K562 (cell line): ENCODE results near the gene CALML3. TPM values are rescaled to one million over a fixed set of nuclear protein-coding genes. Genes with fewer than 3 reads are reported as not detected.

Source experiments
- BRD4 ChIP-seq: fragments of 200-600 bp; sonication (generic); IDR thresholded peaks from 2 replicates; pipeline ENCODE4 v1.6.1; 2017; ENCODE audit warnings: inconsistent platforms
- CXXC5 ChIP-seq: fragments of 250-450 bp; sonication (Bioruptor Pico); IDR thresholded peaks from 2 replicates; pipeline ENCODE4 v1.8.0; 2022; ENCODE audit warnings: inconsistent platforms, mild to moderate bottlenecking, moderate library complexity
- GABPA ChIP-seq: fragments of 200-800 bp; sonication (Bioruptor generic); conservative IDR thresholded peaks from 2 replicates; pipeline ENCODE4 v1.6.1; 2016; ENCODE audit warnings: low read depth, missing genetic modification characterization, missing compliant biosample characterization
- TBL1XR1 ChIP-seq, 2 experiments: IDR thresholded peaks; 2 replicates each; pipeline ENCODE4 v1.6.1; 2012; ENCODE audit warnings: improper control_type of control experiment in 2 of 2, low read length in 2 of 2, mild to moderate bottlenecking in 1 of 2
- TFAM ChIP-seq: fragments of 250-450 bp; sonication (Bioruptor Pico); conservative IDR thresholded peaks from 2 replicates; pipeline ENCODE4 v1.5.0; 2021; ENCODE audit warnings: mild to moderate bottlenecking, moderate library complexity
- ZFP1 ChIP-seq: fragments of 450-650 bp; formaldehyde crosslinking; IDR thresholded peaks from 2 replicates; pipeline ENCODE4 v1.4.0; 2020; ENCODE audit warnings: mild to moderate bottlenecking, mixed read lengths
- ZNF445 ChIP-seq: fragments of 250-450 bp; sonication (Bioruptor Pico); IDR thresholded peaks from 2 replicates; pipeline ENCODE4 v1.4.0; 2020; ENCODE audit warnings: low read depth, mild to moderate bottlenecking, moderate library complexity
- polyA plus RNA-seq, 8 experiments: library from polyadenylated mRNA; depleted of rRNA in 4 of 8; stranded (reverse) in 5 of 8; unstranded in 3 of 8; fragments of >200 nt; fragmentation: Nextera tagmentation in 2 of 8; fragmentation: Illumina TruSeq in 1 of 8; extraction: Ambion mirVana in 2 of 8; extraction: Trizol in 1 of 8; gene quantifications; 2 replicates each; pipeline versions ENCODE4 v1.2.1 to v1.2.3, GENCODE V29; 2011 to 2014; ENCODE audit warnings: inconsistent platforms in 1 of 8, missing spikeins in 1 of 8
- total RNA-seq, 7 experiments: library from RNA; depleted of rRNA in 6 of 7; stranded (reverse); fragments of >200 nt in 6 of 7; fragmentation: Illumina TruSeq in 2 of 7; extraction: Trizol in 2 of 7; gene quantifications; 2 replicates each; pipeline versions ENCODE4 v1.2.1 to v1.2.3, GENCODE V29; 2011 to 2021; ENCODE audit warnings: low replicate concordance in 1 of 7
- TF ChIP-seq, protein P1 (sequence below): fragments of 450-650 bp; conservative IDR thresholded peaks from 2 replicates; pipeline ENCODE4 v1.6.1; 2016; ENCODE audit warnings: missing genetic modification characterization, low read depth, mild to moderate bottlenecking, control low read depth, missing compliant biosample characterization
- TF ChIP-seq, protein P2 (sequence below), 2 experiments: fragments of 450-650 bp in 1 of 2; IDR thresholded peaks; 2 replicates each; pipeline ENCODE4 v1.6.1; 2011 to 2017; ENCODE audit warnings: low read depth in 2 of 2, antibody characterized with exemption in 1 of 2, borderline replicate concordance in 1 of 2, low read length in 1 of 2, mild to moderate bottlenecking in 1 of 2, mixed read lengths in 1 of 2; ENCODE audit not compliant: control insufficient read depth in 1 of 2
- TF ChIP-seq, protein P3 (sequence below): sonication (generic); formaldehyde crosslinking; IDR thresholded peaks from 2 replicates; pipeline ENCODE4 v1.8.0; 2022; ENCODE audit warnings: mild to moderate bottlenecking, low read depth, missing genetic modification reagents
- TF ChIP-seq, protein P4 (sequence below), 2 experiments: fragments of 450-650 bp; formaldehyde crosslinking in 1 of 2; IDR thresholded peaks; 2 replicates each; pipeline versions ENCODE4 v1.4.0 to v1.6.1; 2014 to 2020; ENCODE audit warnings: mild to moderate bottlenecking in 2 of 2, borderline replicate concordance in 1 of 2, low read depth in 1 of 2

Gene CALML3
- total and polyA plus RNA-seq, 9 of the 15 experiments (the other 6 are each of a cell fraction or from before 2014, with no cell fraction given): not detected

DNA sequence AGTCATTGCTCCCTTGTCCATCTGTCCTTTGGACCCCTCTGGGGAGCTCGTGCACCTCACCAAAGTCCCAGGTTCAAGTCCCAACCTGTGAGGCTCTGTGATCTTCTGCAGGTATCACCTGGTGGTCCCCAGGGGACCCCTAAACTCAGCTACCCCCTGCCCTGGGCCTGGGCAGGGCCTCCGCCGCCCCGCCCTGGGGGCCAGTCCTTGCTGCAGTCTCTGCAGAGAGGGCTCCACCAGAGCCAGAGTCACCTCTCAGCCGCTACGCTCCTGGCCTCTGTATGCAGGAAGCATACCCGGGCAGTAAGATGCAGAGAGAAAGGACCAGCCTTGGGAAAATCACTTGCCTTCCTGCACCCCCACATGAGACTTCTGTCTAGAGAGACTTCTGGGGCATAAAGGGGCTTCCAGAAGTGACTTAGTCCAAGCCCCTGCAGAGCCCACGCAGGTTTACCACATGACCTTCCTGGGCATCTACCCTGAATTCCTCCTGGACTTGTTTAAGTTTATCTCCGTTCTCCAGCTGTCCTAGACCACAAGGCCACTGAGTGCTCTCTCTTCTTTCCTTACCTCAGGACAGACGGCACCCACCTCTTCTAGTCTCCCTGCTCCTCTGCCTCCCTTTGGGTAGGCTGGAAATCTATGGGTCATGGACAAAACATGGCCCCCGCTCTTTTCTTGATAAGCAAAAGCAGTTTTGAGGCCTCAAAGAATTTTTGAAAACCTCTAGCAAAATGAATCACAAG lies 46.6 kb upstream of the CALML3 start (continued):
- TF ChIP-seq, protein P1, sequence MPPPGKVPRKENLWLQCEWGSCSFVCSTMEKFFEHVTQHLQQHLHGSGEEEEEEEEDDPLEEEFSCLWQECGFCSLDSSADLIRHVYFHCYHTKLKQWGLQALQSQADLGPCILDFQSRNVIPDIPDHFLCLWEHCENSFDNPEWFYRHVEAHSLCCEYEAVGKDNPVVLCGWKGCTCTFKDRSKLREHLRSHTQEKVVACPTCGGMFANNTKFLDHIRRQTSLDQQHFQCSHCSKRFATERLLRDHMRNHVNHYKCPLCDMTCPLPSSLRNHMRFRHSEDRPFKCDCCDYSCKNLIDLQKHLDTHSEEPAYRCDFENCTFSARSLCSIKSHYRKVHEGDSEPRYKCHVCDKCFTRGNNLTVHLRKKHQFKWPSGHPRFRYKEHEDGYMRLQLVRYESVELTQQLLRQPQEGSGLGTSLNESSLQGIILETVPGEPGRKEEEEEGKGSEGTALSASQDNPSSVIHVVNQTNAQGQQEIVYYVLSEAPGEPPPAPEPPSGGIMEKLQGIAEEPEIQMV (tag): no peak
- TF ChIP-seq TBL1XR1 (IDR thresholded peaks at IDR 0.05; ENCODE audit: low read length in 2 of 2) (0 out of 4 replicates have a peak, but pooled peaks have one; percentile 16), ZNF445 (CRISPR knock-in tag) (no peak), CXXC5 (CRISPR knock-in tag) (peak; percentile 61), GABPA (tag) (no peak; the same call in 1 of the 2 replicates), ZFP1 (CRISPR knock-in tag) (no peak), BRD4 (no peak), TFAM (no peak)
- TF ChIP-seq, protein P2, sequence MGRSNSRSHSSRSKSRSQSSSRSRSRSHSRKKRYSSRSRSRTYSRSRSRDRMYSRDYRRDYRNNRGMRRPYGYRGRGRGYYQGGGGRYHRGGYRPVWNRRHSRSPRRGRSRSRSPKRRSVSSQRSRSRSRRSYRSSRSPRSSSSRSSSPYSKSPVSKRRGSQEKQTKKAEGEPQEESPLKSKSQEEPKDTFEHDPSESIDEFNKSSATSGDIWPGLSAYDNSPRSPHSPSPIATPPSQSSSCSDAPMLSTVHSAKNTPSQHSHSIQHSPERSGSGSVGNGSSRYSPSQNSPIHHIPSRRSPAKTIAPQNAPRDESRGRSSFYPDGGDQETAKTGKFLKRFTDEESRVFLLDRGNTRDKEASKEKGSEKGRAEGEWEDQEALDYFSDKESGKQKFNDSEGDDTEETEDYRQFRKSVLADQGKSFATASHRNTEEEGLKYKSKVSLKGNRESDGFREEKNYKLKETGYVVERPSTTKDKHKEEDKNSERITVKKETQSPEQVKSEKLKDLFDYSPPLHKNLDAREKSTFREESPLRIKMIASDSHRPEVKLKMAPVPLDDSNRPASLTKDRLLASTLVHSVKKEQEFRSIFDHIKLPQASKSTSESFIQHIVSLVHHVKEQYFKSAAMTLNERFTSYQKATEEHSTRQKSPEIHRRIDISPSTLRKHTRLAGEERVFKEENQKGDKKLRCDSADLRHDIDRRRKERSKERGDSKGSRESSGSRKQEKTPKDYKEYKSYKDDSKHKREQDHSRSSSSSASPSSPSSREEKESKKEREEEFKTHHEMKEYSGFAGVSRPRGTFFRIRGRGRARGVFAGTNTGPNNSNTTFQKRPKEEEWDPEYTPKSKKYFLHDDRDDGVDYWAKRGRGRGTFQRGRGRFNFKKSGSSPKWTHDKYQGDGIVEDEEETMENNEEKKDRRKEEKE (IDR thresholded peaks at IDR 0.05; ENCODE audit: borderline replicate concordance in 1 of 2, control insufficient read depth in 1 of 2, low read depth in 2 of 2, low read length in 1 of 2): no peak
- TF ChIP-seq, protein P3, sequence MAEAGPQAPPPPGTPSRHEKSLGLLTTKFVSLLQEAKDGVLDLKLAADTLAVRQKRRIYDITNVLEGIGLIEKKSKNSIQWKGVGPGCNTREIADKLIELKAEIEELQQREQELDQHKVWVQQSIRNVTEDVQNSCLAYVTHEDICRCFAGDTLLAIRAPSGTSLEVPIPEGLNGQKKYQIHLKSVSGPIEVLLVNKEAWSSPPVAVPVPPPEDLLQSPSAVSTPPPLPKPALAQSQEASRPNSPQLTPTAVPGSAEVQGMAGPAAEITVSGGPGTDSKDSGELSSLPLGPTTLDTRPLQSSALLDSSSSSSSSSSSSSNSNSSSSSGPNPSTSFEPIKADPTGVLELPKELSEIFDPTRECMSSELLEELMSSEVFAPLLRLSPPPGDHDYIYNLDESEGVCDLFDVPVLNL (CRISPR knock-in tag): no peak
- TF ChIP-seq, protein P4, sequence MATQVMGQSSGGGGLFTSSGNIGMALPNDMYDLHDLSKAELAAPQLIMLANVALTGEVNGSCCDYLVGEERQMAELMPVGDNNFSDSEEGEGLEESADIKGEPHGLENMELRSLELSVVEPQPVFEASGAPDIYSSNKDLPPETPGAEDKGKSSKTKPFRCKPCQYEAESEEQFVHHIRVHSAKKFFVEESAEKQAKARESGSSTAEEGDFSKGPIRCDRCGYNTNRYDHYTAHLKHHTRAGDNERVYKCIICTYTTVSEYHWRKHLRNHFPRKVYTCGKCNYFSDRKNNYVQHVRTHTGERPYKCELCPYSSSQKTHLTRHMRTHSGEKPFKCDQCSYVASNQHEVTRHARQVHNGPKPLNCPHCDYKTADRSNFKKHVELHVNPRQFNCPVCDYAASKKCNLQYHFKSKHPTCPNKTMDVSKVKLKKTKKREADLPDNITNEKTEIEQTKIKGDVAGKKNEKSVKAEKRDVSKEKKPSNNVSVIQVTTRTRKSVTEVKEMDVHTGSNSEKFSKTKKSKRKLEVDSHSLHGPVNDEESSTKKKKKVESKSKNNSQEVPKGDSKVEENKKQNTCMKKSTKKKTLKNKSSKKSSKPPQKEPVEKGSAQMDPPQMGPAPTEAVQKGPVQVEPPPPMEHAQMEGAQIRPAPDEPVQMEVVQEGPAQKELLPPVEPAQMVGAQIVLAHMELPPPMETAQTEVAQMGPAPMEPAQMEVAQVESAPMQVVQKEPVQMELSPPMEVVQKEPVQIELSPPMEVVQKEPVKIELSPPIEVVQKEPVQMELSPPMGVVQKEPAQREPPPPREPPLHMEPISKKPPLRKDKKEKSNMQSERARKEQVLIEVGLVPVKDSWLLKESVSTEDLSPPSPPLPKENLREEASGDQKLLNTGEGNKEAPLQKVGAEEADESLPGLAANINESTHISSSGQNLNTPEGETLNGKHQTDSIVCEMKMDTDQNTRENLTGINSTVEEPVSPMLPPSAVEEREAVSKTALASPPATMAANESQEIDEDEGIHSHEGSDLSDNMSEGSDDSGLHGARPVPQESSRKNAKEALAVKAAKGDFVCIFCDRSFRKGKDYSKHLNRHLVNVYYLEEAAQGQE (IDR thresholded peaks at IDR 0.05; ENCODE audit: borderline replicate concordance): no peak; the same call in 1 of the 2 replicates
- TF ChIP-seq, protein P4 (CRISPR knock-in tag; IDR thresholded peaks at IDR 0.05; ENCODE audit: low read depth): no peak; the same call in 1 of the 2 replicates
